GM19193 (cell line): Measurements from ENCODE around the gene DNAJC18.

ENCODE experiments used
- POLR2A ChIP-seq: IDR thresholded peaks from 4 replicates; pipeline ENCODE4 v1.6.1; 2011; ENCODE audit not compliant: insufficient read depth, insufficient read length; ENCODE audit errors: extremely low read depth

Gene DNAJC18

DNA sequence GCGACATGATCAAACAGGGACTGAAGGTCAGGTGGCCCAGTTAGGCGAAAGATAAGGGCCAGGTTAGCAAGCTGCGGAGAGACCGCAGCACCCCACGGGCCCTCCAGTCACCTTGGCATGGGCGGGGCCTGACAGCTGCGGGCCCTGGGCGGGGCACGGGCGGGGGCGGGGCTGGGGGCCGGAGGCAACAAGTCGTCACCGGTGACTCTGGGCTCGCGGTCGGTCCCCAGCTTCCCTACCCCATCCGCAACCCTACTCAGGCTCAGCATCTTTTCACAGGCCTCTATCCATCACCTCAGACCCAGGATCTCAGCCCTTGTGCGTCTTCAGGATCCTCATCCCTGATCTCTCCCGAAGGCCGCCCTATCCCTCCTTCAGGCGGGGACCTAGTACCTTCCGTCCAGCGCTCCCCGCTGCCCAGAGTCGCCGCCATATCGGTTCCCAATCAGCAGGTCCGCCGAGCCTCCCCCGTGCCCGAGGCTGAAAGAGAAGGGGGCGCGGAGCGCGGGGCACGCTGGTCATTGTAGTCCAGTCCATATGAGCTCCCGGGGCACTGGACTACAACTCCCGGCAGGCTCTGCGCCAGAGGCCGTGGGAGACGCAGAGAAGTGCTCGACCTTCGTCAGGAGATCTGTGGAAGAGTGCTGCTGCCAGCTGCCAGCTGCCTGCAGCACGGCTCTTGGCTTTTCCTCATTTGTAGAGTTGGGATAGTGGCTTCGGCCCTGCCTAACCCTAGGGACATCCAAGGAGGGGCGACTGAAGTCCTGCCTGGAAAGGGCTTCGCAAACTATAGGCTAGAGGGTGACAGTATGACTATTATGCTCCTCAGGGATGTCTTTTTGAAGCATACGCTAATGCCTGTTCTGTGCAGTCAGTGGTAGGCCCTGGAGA lies at the start of gene DNAJC18:
Gene DNAJC18, minus strand, starts transcription at position 513 of the 891 bp plus-strand sequence. Its CDS starts 80 bp downstream, at position 433.
- TF ChIP-seq POLR2A, result peak; percentile 56

DNA sequence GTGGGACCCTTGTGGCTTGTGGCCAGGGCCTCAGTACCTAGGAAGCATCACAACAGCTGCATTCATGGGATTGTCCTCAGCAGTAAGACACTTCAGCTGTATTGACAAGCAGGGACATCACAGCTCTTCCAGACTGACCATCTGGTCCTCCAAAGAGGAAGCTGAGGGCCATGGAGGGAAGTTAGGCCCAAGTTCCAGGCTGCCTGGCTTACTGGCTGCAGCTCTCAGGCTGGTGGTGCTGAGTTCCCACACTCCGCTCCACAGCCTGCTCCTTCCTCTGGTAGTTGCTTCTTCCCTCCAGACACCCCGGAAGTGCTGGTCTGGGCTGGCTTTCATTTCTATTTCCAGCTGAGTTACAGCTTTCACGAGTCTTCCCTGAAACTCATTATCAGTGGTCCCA lies 48.9 kb upstream of the DNAJC18 start:
- no peak for TF ChIP-seq POLR2A

DNA sequence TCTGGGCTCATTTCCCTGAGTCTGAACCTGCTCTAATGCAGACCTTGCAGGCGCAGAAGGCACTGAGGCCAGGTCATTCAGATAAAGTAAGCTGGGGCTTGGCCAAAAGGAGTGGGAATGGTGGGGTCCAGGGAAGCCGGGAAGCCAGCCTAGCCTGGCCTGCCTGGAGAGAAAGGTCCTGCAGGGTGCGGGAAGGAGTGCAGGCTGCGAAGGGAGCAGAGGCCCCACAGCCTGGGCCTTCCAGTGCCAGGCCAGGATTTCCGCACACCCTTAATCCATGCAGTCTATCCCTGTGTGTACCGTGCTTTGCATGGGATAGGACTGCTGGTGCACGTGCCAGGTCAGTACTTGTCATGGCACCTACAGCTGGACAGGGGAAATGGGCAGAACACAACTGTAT lies 46.9 kb upstream of the DNAJC18 start:
- no peak for TF ChIP-seq POLR2A

DNA sequence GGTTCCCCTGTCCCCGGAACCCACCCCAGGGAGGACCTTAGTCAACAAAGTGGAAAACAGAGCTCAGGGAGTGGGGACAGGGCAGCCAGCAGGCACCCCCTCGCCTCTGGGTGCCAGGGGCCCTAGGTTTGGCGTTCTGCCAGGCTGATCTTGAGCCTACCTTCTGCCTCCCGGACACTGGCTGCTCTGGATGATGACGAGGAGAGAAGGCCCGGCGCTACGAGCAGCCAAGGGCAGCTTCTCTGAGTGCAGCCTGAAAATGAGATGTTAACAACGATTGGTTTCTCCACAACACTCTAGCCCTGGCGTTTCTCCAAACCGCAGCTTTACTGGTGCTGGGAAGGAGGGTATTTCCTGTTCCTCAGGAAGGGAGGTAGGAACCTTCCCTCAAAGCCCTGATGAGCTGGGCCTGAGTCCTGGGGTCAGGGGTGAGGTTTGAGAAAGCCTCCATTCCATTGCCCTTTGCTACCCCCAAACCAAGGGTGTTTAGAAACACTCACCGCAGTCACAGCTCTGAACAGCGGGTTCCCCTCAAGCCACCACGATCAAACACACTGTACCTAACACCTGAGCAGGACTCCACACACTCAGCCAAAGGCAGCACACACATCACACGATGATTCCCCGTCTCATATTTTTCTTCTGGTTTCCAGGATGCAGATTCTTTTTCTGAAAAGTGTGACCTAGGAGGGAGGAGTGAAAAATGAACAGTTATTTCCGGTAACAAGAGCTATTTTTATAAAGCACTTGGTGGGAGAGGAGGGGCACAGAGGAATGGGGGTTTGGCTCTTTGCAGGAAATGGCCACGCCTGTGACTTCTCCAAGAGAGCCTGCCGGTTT lies 42.9 kb upstream of the DNAJC18 start, which contains the start of gene STING1:
Gene STING1, minus strand, starts transcription at position 709 of the 840 bp plus-strand sequence. CDS start 1,054 bp downstream, outside the sequence.
- no peak for TF ChIP-seq POLR2A

DNA sequence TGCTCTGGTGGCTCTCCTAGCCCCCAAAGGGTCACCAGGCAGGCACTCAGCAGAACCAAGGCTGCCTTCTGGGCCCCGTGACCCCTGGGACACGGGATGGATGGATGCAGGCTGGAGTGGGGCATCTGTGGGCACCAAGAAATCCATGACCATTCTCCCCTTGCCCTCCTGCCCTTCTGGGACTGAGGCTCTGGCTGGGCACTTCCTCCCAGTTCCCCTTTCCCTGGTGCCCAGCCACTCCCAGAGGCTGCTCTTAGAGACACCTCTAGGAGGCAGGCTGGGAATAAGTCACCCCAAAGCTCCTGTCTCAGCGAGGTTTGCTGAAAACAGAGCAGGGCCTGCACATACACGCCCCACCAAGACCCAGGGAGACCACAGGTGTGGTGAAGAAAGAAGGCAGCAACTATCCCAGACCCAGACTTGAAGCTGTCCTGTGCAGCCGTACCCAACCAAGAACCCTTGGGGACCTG lies 42.3 kb upstream of the DNAJC18 start:
- TF ChIP-seq POLR2A, result no peak

DNA sequence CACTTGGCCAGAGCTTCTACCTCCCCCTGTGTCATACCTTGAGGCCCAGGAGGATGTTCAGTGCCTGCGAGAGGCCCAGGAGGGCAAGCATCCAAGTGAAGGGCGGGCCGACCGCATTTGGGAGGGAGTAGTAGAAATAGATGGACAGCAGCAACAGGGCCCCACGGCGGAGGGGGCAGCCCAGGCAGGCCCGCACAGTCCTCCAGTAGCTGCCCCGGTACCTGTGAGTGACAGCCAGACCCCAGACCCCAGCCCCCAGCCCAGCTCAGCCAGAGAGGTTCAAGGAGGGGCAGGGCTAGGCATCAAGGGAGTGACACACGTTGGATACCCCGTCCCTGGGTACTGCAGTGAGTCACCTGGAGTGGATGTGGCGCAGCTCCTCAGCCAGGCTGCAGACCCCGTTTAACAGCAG lies 41.8 kb upstream of the DNAJC18 start:
- TF ChIP-seq POLR2A, result no peak

DNA sequence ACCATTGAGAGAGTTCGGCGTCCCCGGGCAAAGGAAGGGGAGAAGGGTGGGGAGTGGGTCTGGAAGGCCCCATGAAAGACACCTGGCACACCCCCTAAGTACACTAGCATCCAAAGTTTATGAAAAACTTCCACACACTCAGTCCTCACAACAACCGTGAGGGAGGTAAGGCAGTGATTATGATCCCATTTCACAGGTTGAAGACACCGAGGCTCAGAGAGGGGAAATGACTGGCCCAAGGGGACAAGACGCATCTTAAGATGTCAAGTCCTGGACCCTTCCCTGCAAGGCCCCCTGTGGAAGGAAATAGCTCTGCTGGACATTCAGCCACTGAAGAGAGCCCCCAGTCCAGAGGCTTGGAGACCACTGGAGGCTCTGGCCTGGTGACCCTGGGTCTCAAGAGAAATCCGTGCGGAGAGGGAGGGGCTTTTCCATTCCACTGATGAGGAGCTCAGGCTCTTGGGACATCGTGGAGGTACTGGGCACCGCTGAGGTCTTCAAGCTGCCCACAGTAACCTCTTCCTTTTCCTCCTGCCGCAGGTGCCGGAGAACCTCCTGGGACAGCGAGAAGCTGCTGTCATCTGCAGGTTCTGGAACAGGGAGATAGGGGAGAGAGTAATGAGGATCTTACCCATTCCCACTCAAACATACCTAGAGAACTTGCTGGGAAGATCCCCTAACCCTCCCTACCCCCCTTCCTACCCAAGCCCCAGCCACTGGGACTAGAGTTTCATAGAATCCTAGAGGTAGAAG lies 36.7 kb upstream of the DNAJC18 start:
- TF ChIP-seq POLR2A, result no peak

DNA sequence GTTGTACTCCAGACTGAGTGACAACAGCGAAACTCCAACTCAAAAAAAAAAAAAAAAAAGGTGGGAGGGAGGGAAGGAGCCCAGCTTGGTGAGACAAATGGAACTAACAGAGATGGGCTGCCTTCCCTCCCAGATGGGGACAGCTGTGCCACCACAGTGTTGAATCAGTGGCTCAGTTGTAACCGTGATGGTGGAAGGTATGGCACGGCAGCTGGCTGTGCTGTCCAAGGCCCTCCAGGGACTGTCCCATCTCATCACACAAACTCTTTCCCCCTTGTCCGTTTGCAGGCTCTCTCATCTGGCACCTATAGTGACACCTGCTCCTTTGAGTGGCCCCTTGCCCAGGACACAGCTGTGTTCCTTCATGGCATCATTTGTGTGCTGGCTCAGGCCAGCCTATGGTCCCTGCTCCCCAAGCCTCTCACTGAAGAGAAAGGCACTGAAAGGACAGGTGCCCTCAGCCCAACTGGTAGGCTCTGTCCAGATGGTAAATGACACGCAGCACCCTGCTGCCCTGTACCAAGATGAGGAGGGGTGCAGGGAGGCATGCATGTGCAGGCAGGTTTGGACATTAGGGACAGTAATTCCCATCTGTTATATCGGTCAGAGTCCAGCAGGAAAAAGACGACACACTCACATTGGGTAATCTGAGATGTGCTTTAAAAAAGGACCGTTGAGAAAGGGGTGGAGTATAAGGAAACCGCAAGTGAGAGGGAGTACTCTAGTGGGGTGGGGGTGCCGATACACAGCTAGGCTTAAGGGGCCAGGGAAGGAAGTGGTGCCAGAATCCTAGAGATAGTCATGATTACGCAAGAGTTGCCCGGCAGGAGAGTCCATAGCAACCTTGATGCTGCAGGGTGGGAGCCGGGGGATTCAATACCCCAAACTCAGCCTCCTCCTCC lies 35.8 kb upstream of the DNAJC18 start:
- no peak for TF ChIP-seq POLR2A

DNA sequence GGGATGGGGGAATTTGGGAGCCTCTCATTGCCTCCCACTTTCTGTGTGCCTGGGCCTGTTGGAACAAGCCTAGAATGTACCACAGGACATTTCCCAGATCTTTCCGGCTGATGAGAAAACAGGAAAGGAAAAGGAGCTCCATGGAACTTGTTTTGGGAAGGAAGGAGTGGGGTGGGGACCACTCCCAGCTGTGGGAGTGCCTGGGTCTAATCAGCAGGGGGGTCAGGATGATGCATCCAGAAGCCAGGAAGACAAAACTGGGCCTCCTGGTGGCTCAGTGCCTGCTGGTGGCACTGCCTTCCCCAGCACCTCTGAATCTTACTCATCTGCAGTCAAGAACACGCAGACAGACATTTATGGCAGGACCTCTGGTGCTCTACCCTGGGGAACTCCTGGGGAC lies 34.2 kb upstream of the DNAJC18 start:
- TF ChIP-seq POLR2A, result no peak

DNA sequence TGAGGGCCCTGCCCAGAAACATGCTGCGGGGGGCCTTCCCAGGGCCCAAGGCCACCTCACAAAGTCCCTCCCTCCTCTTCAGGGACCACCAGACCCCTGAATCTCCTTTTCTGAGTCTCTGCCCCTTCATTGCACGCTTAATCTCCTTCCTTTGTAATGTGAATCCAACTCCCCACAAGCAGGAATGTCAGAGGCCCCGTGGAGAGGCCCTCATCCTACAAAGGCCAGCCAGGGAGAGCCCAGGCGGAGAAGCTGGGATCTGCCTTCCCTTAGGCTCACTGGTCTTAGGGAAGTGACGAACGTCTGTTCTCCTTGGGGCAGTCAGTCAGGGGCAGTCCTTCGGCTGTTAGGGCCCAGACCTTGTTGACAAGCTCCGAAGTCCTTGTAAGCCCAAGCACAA lies 33.8 kb upstream of the DNAJC18 start:
- no peak for TF ChIP-seq POLR2A

DNA sequence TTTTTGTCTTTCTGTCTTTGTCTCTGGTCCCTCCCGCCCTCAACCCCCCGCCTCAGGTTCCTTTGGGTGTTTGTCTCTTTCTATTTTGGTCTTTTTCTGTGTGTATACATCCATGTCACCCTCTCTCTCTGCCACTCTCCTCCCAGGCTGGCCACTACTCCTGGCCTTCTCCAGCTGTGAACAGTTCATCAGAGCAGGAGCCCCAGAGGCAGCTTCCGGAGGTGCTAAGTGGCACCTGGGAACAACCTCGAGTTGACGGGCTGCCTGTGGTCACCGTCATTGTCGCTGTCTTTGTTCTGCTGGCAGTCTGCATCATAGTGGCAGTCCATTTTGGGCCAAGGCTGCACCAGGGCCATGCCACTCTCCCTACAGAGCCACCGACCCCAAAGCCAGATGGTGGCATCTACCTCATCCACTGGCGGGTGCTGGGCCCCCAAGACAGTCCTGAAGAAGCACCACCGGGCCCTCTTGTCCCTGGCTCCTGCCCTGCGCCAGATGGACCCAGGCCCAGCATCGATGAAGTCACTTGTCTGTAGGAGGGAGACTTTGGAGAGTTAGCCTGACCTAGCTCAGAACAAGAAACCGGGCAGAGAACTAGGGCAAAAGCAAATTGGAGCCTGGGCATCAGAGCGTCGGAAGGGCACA lies 33.2 kb upstream of the DNAJC18 start:
- TF ChIP-seq POLR2A, result no peak

DNA sequence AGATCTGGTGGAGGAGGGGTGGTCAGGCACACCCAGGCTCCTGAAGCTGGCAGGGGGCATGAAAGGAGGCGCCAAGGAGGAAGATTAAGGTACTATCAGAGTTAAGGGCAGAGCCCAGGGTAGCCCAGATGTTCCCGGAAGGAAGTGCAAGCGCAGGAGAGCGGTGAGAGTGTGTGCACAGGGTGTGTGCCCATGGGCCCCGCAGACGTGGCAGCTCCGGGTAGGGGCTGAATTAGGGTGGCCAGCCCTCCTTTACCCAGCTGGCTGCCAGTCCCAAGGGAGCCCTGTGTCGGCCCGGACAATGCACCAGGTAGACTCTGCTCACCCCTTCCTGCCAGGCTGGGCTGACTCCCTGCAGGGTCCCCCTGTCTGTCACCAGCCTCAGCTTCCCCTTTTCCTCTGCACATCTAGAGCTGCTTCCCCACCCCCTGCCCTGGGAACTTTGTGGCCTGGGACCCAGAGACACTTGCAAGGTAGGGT lies 31.5 kb upstream of the DNAJC18 start, which contains the start of gene SMIM33:
Gene SMIM33, plus strand, starts transcription at position 184 of the 480 bp plus-strand sequence. Its CDS starts 118 bp downstream, at position 302.
- no peak for TF ChIP-seq POLR2A

DNA sequence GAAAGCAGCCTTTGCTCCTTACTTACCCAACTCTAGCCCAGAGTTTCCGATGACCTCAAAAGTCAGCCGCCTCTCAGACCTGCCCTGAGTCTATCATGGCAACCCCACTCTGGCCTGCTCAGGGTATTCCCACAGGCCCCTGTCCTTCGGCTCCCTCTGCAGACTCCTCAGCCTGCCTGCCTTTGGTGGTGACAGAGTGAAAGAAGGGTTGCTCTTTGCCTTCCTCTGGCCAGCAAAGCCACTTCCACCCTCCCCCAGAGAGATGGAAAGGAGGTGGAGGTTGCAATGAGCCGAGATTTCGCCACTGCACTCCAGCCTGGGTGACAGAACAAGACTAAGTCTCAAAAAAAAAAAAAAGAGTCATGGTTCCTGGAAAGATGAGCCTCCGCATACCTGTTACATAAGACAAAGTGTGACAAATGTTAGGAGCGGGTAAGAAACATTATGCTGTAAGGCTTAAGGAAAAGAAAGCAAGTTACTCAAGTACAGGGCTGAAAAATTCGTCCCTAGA lies 29.2 kb upstream of the DNAJC18 start:
- TF ChIP-seq POLR2A, result no peak
